Measurements from ENCODE around the gene PRRT4. TPM values are rescaled to one million over a fixed set of nuclear protein-coding genes. Genes with fewer than 3 reads are reported as not detected.

PRRT4 gene
- total and polyA plus RNA-seq, 8 donors: 0.21 to 0.75 (median 0.46) TPM; not detected in 4

DNA sequence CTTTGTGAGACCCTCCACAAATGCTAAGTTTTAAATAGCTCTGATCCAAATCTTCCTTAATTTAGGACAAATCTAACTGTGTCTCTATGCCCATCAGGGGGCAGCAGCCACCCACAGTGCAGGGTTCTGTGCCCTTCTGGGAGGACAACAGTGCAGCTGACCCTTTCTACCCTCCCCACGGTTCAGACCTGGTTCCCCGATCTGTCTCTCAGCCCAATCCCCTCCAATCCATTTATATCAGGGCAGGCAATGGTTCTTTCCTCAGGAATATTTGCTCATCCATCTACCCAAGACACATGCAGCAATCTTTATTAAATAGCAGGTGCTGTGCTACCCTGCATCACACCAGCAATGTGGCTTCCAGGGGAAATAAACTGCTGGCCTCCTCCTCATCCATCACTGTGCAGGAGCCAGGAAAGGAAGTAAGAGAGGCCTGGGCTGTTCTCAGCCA is 13.8 kb downstream of the PRRT4 start:
- H3K27me3 ChIP-seq: peaks cover 0 to 4% (median 0%) of the 10 kb centered on the region in 4 donors
- FAIRE-seq: no peak
- H3K4me1 ChIP-seq: peaks cover 0 to 8% (median under 1%) of the 10 kb centered on the region in 3 donors
- 3 to 13% methylated on average over 2 of the region's 2 CpGs for WGBS, 2 donors
- no peak overlapping the region for H3K27ac ChIP-seq
- peak in 2 of 4 donors; percentile 26 to 43 for ATAC-seq
- intact Hi-C loops (cut with DNase I): loop anchor here in 2 of 3 donors (5.0 kb wide), 2 partner anchors 35 to 40 kb away; no protein-coding TSS in a partner anchor
- TF ChIP-seq, protein P1, sequence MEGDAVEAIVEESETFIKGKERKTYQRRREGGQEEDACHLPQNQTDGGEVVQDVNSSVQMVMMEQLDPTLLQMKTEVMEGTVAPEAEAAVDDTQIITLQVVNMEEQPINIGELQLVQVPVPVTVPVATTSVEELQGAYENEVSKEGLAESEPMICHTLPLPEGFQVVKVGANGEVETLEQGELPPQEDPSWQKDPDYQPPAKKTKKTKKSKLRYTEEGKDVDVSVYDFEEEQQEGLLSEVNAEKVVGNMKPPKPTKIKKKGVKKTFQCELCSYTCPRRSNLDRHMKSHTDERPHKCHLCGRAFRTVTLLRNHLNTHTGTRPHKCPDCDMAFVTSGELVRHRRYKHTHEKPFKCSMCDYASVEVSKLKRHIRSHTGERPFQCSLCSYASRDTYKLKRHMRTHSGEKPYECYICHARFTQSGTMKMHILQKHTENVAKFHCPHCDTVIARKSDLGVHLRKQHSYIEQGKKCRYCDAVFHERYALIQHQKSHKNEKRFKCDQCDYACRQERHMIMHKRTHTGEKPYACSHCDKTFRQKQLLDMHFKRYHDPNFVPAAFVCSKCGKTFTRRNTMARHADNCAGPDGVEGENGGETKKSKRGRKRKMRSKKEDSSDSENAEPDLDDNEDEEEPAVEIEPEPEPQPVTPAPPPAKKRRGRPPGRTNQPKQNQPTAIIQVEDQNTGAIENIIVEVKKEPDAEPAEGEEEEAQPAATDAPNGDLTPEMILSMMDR (IDR thresholded peaks at IDR 0.05): peak in 3 of 4 donors; percentile 20 to 29 (median 28)
- no peak overlapping the region for H3K4me3 ChIP-seq
- H3K36me3 ChIP-seq: no peaks in the 10 kb centered on the region
- peak in 1 of 6 donors; percentile 65 for DNase-seq
- H3K9me3 ChIP-seq: no peaks in the 10 kb centered on the region

DNA sequence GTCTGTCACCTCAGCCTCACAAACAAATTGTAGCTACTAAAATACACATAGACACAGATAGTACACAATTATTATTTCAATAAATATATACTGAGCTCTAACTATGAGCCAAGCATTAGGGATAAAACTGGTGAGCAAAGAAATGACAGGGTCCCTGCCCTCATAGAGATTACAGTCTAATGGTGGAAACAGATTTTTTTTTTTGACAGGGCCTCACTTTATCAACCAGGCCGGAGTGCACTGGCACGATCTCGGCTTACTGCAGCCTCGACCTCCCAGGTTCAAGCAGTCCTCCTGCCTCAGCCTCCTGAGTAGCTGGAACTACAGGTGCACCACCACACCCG is 17.1 kb downstream of the PRRT4 start:
- ATAC-seq: no peak
- TF ChIP-seq, protein P1 (IDR thresholded peaks at IDR 0.05): no peak
- Histone ChIP-seq H3K27ac (no peak overlapping the region), H3K9me3 (no peaks in the 10 kb centered on the region), H3K4me1 (peaks cover 0 to 20% (median 12%) of the 10 kb centered on the region in 3 donors), H3K27me3 (no peaks in the 10 kb centered on the region), H3K4me3 (no peak overlapping the region), H3K36me3 (no peaks in the 10 kb centered on the region)
- 85 to 90% methylated on average over 5 of the region's 5 CpGs for WGBS, 2 donors
- no peak for FAIRE-seq
- no peak for DNase-seq
- intact Hi-C loops (cut with DNase I): no loop called here

DNA sequence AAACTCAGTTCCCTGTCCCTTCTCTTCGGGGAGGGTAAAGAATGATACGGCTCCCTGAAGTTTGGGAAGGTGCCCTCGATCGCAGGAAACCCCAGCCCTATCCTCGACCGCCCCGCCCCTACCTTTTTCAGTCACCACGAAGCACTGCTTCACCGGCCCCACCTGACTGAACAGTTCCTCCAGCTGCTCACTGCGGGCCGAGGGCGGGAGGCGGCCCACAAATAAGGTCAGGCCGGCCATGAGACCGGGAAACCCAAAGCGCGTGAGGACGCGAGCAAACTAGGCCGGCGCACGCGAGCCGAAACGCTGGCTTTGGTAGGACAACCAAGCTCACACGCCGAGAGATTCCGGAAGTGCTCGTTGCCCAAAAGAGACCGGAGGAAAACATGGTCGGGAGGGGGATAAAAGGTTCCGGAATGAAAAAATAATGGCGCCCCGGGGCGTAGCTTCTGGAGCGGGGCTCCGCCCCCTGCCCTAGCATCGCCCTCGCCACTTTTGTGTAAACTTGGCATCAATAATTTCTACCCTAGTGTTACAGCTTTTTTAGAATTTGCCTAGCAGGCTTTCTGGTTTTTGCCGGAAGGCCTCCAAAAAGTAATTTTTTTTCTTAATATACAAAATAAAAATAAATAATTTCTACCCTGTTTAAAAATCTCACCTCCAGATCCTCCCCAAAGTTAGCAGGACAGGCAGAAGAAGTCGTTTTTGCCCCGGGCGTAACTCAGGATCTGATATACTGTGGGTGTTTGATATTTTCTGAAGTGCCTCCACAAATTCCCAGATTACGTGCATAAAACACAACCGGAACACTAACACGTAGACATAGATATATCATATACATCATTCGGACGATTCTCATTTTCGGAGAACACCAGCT is 17.7 kb downstream of the PRRT4 start, which contains the start of gene RBM28:
TSS of gene RBM28 (minus strand) at position 355 of the 877 bp plus-strand sequence. CDS start at position 240, 115 bp downstream.
- Histone ChIP-seq H3K27ac (peak within 1 kb of the TSS; percentile 46 to 76 (median 54)), H3K27me3 (no peaks in the 10 kb centered on the region), H3K9me3 (no peaks in the 10 kb centered on the region), H3K4me1 (peaks cover 0 to 20% (median 12%) of the 10 kb centered on the region in 3 donors), H3K36me3 (peaks cover 0 to 1% (median 0%) of the 10 kb centered on the region in 3 donors), H3K4me3 (peak within 1 kb of the TSS; percentile 56 to 74 (median 66))
- TF ChIP-seq, protein P1 (IDR thresholded peaks at IDR 0.05): no peak
- WGBS, 2 donors: 11 to 13% methylated on average over 49 of the region's 49 CpGs
- DNase-seq: peak; percentile 81 to 91 (median 83)
- ATAC-seq: peak; percentile 97 to 98 (median 98)
- no peak for FAIRE-seq
- intact Hi-C loops (cut with DNase I): no loop called here

DNA sequence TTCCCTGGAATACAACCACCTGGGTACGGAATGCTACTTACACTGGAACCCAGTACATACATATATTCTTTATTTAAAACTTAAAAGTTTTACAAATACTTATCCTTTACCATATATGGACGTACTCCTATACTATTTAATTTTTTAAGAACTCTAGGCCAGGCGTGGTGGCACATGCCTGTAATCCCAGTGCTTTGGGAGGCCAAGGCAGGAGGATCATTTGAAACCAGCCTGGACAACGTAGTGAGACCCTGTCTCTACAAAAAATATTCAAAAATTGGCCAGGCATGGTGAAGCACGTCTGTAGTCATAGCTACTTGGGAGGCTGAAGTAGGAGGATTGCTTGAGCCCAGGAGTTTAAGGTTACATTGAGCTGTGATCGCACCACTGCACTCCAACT is 19.8 kb downstream of the PRRT4 start:
- intact Hi-C loops (cut with DNase I): no loop called here
- ATAC-seq (no peak), DNase-seq (no peak), FAIRE-seq (no peak)
- 82 to 88% methylated on average over 6 of the region's 6 CpGs for WGBS, 2 donors
- Histone ChIP-seq H3K27me3 (no peaks in the 10 kb centered on the region), H3K27ac (no peak overlapping the region), H3K4me1 (peaks cover 0 to 20% (median 12%) of the 10 kb centered on the region in 3 donors), H3K36me3 (peaks cover 9 to 17% (median 10%) of the 10 kb centered on the region in 3 donors), H3K9me3 (no peaks in the 10 kb centered on the region), H3K4me3 (no peak overlapping the region)
- TF ChIP-seq, protein P1 (IDR thresholded peaks at IDR 0.05): no peak
